Right atrium auricular region (tissue), 2 donors: ENCODE results near the gene KCNH8. TPM values are rescaled to one million over a fixed set of nuclear protein-coding genes. Genes with fewer than 3 reads are reported as not detected.

ENCODE experiments used
- DNase-seq: peaks from one replicate; pipeline ENCODE4 v3.0.0-alpha.2; 2019; ENCODE audit warnings: low spot score
- H3K27ac ChIP-seq, 2 donors: fragments of 200-600 bp; sonication (generic); 1 replicate in 1 of 2; 2 replicates in 1 of 2; pipeline ENCODE4 v1.5.1; 2016 to 2019
- H3K27me3 ChIP-seq, 2 donors: fragments of 200-600 bp; sonication (generic); one replicate each; pipeline versions ENCODE4 v1.5.1 to v1.6.0; 2017 to 2019
- H3K36me3 ChIP-seq: fragments of 200-600 bp; sonication (generic); one replicate; pipeline ENCODE4 v1.5.1; 2016
- H3K4me1 ChIP-seq, 2 donors: fragments of 200-600 bp; sonication (generic); one replicate each; pipeline versions ENCODE4 v1.5.1 to v1.6.0; 2017 to 2019
- H3K4me3 ChIP-seq, 2 donors: fragments of 200-600 bp; sonication (generic); 1 replicate in 1 of 2; 2 replicates in 1 of 2; pipeline ENCODE4 v1.5.1; 2017 to 2019; ENCODE audit warnings: mild to moderate bottlenecking in 1 of 2, moderate library complexity in 1 of 2
- H3K9me3 ChIP-seq, 2 donors: fragments of 200-600 bp; sonication (generic); one replicate each; pipeline ENCODE4 v1.5.1; 2019
- total RNA-seq, 2 donors: library from RNA; depleted of rRNA; stranded (reverse); fragments of >200 nt; gene quantifications; one replicate each; pipeline ENCODE4 v1.1.0, GENCODE V29; 2016
- TF ChIP-seq, protein P1 (sequence below), 2 donors: fragments of 200-600 bp; sonication (generic); IDR thresholded peaks; one replicate each; pipeline ENCODE4 v1.5.1; 2019; ENCODE audit warnings: antibody characterized with exemption in 2 of 2

Gene KCNH8
- total RNA-seq, 2 donors from 2014 or later = 0.08 TPM; not detected in 1

GRCh38 chr3:19146685-19147650 is 1.3 kb upstream of the KCNH8 start:
- H3K4me3 ChIP-seq = peak overlapping the region; percentile 45 to 62
- peak overlapping the region in 1 of 2 donors; percentile 19 for H3K27ac ChIP-seq
- peaks cover 0 to 7% of the 10 kb centered on the region in 2 donors for H3K27me3 ChIP-seq
- TF ChIP-seq, protein P1, sequence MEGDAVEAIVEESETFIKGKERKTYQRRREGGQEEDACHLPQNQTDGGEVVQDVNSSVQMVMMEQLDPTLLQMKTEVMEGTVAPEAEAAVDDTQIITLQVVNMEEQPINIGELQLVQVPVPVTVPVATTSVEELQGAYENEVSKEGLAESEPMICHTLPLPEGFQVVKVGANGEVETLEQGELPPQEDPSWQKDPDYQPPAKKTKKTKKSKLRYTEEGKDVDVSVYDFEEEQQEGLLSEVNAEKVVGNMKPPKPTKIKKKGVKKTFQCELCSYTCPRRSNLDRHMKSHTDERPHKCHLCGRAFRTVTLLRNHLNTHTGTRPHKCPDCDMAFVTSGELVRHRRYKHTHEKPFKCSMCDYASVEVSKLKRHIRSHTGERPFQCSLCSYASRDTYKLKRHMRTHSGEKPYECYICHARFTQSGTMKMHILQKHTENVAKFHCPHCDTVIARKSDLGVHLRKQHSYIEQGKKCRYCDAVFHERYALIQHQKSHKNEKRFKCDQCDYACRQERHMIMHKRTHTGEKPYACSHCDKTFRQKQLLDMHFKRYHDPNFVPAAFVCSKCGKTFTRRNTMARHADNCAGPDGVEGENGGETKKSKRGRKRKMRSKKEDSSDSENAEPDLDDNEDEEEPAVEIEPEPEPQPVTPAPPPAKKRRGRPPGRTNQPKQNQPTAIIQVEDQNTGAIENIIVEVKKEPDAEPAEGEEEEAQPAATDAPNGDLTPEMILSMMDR (IDR thresholded peaks at IDR 0.05) = peak in 1 of 2 donors; percentile 50
- H3K4me1 ChIP-seq = peaks cover 0 to 26% of the 10 kb centered on the region in 2 donors
- H3K9me3 ChIP-seq = no peaks in the 10 kb centered on the region
- peak; percentile 61 for DNase-seq
- no peaks in the 10 kb centered on the region for H3K36me3 ChIP-seq

DNA sequence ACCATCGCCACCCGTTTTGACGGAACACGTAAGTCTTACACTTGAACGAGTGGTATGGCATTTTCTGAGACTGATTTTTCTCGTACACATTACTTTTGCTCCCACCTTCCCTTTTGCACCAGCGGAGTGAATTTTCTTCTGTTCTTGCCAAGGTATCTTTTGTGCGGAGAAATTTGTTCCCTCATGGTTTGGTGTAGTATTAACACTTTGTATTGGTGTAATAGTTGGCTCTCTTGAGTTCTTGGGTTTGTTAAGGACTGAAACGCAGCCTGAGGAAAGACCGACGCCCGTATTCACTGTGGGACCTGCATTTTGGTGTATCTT is 420 bp downstream of the KCNH8 start:
- peak overlapping the region in 1 of 2 donors; percentile 62 for H3K4me3 ChIP-seq
- H3K27me3 ChIP-seq = peaks cover 0 to 7% of the 10 kb centered on the region in 2 donors
- no peak for DNase-seq
- TF ChIP-seq, protein P1 (IDR thresholded peaks at IDR 0.05) = no peak
- H3K9me3 ChIP-seq = no peaks in the 10 kb centered on the region
- no peak overlapping the region for H3K27ac ChIP-seq
- H3K4me1 ChIP-seq = peaks cover 0 to 26% of the 10 kb centered on the region in 2 donors
- no peaks in the 10 kb centered on the region for H3K36me3 ChIP-seq

DNA sequence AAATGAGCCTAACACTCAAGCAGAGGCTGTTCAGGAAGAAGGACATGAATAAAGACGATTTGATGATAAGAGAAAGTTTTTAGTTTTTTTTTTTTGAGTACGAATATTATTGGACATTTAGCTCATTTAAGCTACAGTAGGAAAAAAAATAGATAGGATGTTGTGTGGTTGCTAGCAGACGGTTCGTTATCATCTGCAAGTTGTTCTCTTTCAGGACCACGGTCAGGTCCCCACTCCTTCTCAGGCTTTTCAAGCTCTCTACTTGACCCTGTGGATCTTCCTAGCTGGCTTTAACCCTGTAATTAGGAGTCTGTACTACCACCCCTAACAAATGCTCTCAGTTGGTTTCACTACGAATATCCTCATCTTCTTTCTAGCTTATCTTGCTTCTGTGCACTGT is 1.1 kb downstream of the KCNH8 start:
- peaks cover 0 to 26% of the 10 kb centered on the region in 2 donors for H3K4me1 ChIP-seq
- peaks cover 0 to 7% of the 10 kb centered on the region in 2 donors for H3K27me3 ChIP-seq
- no peaks in the 10 kb centered on the region for H3K9me3 ChIP-seq
- no peak overlapping the region for H3K4me3 ChIP-seq
- TF ChIP-seq, protein P1 (IDR thresholded peaks at IDR 0.05) = no peak
- no peak for DNase-seq
- H3K27ac ChIP-seq = no peak overlapping the region
- H3K36me3 ChIP-seq = no peaks in the 10 kb centered on the region

DNA sequence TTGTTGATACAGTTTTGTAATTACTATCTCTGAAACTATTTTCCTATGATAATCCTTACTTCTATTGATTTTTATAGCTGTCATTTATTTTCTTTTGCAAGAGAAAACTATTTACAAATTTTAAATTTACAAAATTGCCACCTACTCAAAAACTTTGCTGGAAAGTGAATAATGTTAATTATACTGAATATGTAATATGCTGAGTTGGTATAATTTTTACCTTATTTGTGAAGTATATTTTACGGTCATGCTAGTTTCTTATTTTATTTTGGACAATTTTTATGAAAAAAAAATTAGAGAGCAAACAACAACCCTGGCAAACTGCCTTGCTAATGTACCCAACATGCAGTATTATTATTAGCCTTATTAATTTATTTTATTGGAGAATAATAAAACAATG is 2.9 kb downstream of the KCNH8 start:
- H3K27ac ChIP-seq = no peak overlapping the region
- peaks cover 0 to 7% of the 10 kb centered on the region in 2 donors for H3K27me3 ChIP-seq
- H3K9me3 ChIP-seq = no peaks in the 10 kb centered on the region
- H3K36me3 ChIP-seq = no peaks in the 10 kb centered on the region
- no peak overlapping the region for H3K4me3 ChIP-seq
- H3K4me1 ChIP-seq = peaks cover 0 to 25% of the 10 kb centered on the region in 2 donors
- no peak for DNase-seq
- TF ChIP-seq, protein P1 (IDR thresholded peaks at IDR 0.05) = no peak

DNA sequence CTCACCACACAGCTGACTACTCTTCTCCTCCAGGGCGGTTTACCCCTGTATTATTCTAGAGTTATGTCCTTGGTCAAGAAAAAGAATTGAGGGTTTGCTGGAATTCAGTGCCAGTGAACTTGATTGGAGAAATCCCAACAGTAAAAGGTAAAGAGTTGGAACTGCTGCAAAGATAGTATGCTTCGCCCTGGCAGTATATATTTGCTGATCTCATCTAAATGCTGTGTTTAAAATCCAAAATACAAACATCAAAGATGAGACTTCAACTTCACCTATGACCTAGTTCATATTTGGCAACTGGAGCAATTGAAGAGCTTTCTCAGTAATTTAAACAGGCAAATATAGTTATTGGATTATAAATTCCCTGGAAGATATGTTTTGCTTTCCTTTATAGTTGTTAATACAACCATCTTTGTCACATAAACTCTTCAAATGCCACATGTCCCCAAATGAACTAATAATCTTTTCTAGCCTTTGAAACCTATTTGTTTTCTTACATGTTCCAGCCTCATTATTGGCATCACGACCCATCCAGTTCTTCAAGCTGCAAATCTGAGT is 6.5 kb downstream of the KCNH8 start:
- Histone ChIP-seq H3K27me3 (no peaks in the 10 kb centered on the region), H3K27ac (no peak overlapping the region)
- TF ChIP-seq, protein P1 (IDR thresholded peaks at IDR 0.05) = no peak

More for the DNA sequence above, 6.5 kb downstream of the KCNH8 start:
- Histone ChIP-seq H3K36me3 (no peaks in the 10 kb centered on the region), H3K4me3 (no peak overlapping the region), H3K9me3 (no peaks in the 10 kb centered on the region), H3K4me1 (no peaks in the 10 kb centered on the region)
- DNase-seq = no peak
